K562 (cell line): Measurements from ENCODE around the gene LHX3. TPM values are rescaled to one million over a fixed set of nuclear protein-coding genes. Genes with fewer than 3 reads are reported as not detected.

Experiments
- ATAC-seq: fragments of 200-7000 bp; cut with Tn5 transposase; 3 replicates; pipeline ENCODE4 v1.9.1; 2020; ENCODE audit warnings: moderate library complexity
- BruUV-seq: library from RNA; stranded (reverse); fragments of 400-500 nt; replicated peaks from 2 replicates; lab custom pipeline; 2021; lab: Mats Ljungman, UMichigan
- CTCF ChIA-PET: fragments of 300-600 bp; formaldehyde crosslinking; extraction: SDS; loops from one replicate; lab custom pipeline; 2021; ENCODE audit warnings: low intra/inter-chr PET ratio; lab: Yijun Ruan, JAX
- POLR2A ChIA-PET: fragments of 300-600, 350-650 bp; sonication (Branson Sonifier 250); formaldehyde crosslinking; extraction: SDS; loops from one replicate; lab custom pipeline; 2021; ENCODE audit warnings: antibody characterized with exemption, inconsistent platforms; lab: Yijun Ruan, JAX
- DNase-seq, 4 experiments: peaks; one replicate each; pipeline versions ENCODE4 v3.0.0 to v3.0.0-alpha.2; 2011 to 2018; ENCODE audit warnings: low spot score in 3 of 4, mixed read lengths in 3 of 4; ENCODE audit errors: extremely low read depth in 1 of 4
- FAIRE-seq: peaks from 2 replicates; lab custom pipeline; 2011; peaks lifted over from hg19 to GRCh38; lab: Jason Lieb, UNC
- H2AFZ ChIP-seq: 2 replicates; pipeline ENCODE4 v1.6.0; 2011; ENCODE audit warnings: low read depth, low read length, control low read depth, inconsistent platforms
- H3K27ac ChIP-seq: fragments of 200-600 bp; 3 replicates; pipeline ENCODE4 v1.8.0; 2011; ENCODE audit warnings: low read depth, mild to moderate bottlenecking, control low read depth, inconsistent platforms, low read length, moderate library complexity, mixed read lengths; ENCODE audit errors: extremely low read depth
- H3K27me3 ChIP-seq, 2 experiments: fragments of 300-600 bp in 1 of 2; 2 replicates in 1 of 2; 3 replicates in 1 of 2; pipeline versions ENCODE4 v1.6.0 to v1.8.0; 2011; ENCODE audit warnings: inconsistent platforms in 2 of 2, low read length in 2 of 2, mild to moderate bottlenecking in 1 of 2, mixed read lengths in 1 of 2, moderate library complexity in 1 of 2; ENCODE audit not compliant: control insufficient read depth in 2 of 2, insufficient read depth in 2 of 2
- H3K36me3 ChIP-seq: fragments of 300-600 bp; 3 replicates; pipeline ENCODE4 v1.8.0; 2011; ENCODE audit warnings: mild to moderate bottlenecking, low read length, inconsistent platforms; ENCODE audit not compliant: control insufficient read depth, insufficient read depth
- H3K4me1 ChIP-seq, 2 experiments: fragments of 200-600 bp in 1 of 2; replicated peaks in 1 of 2; 2 replicates in 1 of 2; 3 replicates in 1 of 2; pipeline versions ENCODE4 v1.5.1 to v1.8.0; 2011; ENCODE audit warnings: inconsistent platforms in 2 of 2, low read length in 2 of 2, mild to moderate bottlenecking in 1 of 2, mixed read lengths in 1 of 2, moderate library complexity in 1 of 2; ENCODE audit not compliant: control insufficient read depth in 2 of 2, insufficient read depth in 2 of 2
- H3K4me2 ChIP-seq: 2 replicates; pipeline ENCODE4 v1.6.1; 2011; ENCODE audit warnings: low read length, control low read depth, inconsistent platforms, mixed read lengths; ENCODE audit not compliant: insufficient read depth
- H3K4me3 ChIP-seq: fragments of 200-600 bp; sonication (generic), shearing (Covaris generic); 2 replicates; pipeline ENCODE4 v1.5.1; 2016; ENCODE audit warnings: control low read depth, inconsistent platforms
- H3K79me2 ChIP-seq: fragments of 200-600 bp; 3 replicates; pipeline ENCODE4 v1.8.0; 2011; ENCODE audit warnings: low read length, inconsistent platforms; ENCODE audit not compliant: control insufficient read depth, insufficient read depth
- H3K9ac ChIP-seq, 2 experiments: 2 replicates each; pipeline versions ENCODE4 v1.6.0 to v1.6.1; 2011; ENCODE audit warnings: low read depth in 2 of 2, low read length in 2 of 2, control low read depth in 1 of 2, inconsistent platforms in 1 of 2, mild to moderate bottlenecking in 1 of 2, mixed read lengths in 1 of 2; ENCODE audit not compliant: insufficient read depth in 1 of 2
- H3K9me1 ChIP-seq: one replicate; pipeline ENCODE4 v1.6.0; 2011; ENCODE audit warnings: inconsistent platforms, mild to moderate bottlenecking, low read length, moderate library complexity; ENCODE audit not compliant: control insufficient read depth, insufficient read depth
- H3K9me3 ChIP-seq: replicated peaks from 2 replicates; pipeline ENCODE4 v1.5.1; 2011; ENCODE audit warnings: low read depth, low read length, inconsistent platforms; ENCODE audit not compliant: control insufficient read depth, insufficient read depth
- H4K20me1 ChIP-seq: replicated peaks from 2 replicates; pipeline ENCODE4 v1.6.1; 2011; ENCODE audit warnings: low read length, inconsistent platforms, mixed read lengths; ENCODE audit not compliant: control insufficient read depth, insufficient read depth
- BRF1 ChIP-seq: IDR thresholded peaks from 3 replicates; pipeline ENCODE4 v1.6.1; 2011; ENCODE audit warnings: borderline replicate concordance, mild to moderate bottlenecking; ENCODE audit not compliant: insufficient read length; ENCODE audit errors: extremely low read depth
- CREM ChIP-seq: IDR thresholded peaks from 2 replicates; pipeline ENCODE4 v1.6.1; 2014; ENCODE audit warnings: antibody characterized with exemption, low read depth
- HEY1 ChIP-seq: fragments of 250-450 bp; sonication (Bioruptor Pico); IDR thresholded peaks from 2 replicates; pipeline ENCODE4 v1.5.0; 2020; ENCODE audit warnings: mild to moderate bottlenecking, moderate library complexity, borderline replicate concordance
- KDM1A ChIP-seq, 2 experiments: fragments of 450-650 bp; IDR thresholded peaks; 2 replicates each; pipeline ENCODE4 v1.6.1; 2016; ENCODE audit warnings: mild to moderate bottlenecking in 2 of 2
- MCM2 ChIP-seq: fragments of 450-650 bp; IDR thresholded peaks from 2 replicates; pipeline ENCODE4 v1.6.1; 2017; ENCODE audit warnings: low read depth, mild to moderate bottlenecking
- NFIX ChIP-seq: fragments of 250-450 bp; sonication (Bioruptor Pico); IDR thresholded peaks from 2 replicates; pipeline ENCODE4 v1.4.0; 2020; ENCODE audit warnings: low read depth, mild to moderate bottlenecking, moderate library complexity
- PRMT5 ChIP-seq: sonication (generic); formaldehyde crosslinking; IDR thresholded peaks from 2 replicates; pipeline ENCODE4 v1.5.0; 2020; ENCODE audit warnings: missing genetic modification reagents
- PTRF ChIP-seq: fragments of 450-650 bp; IDR thresholded peaks from 2 replicates; pipeline ENCODE4 v1.6.1; 2016; ENCODE audit warnings: mild to moderate bottlenecking, missing genetic modification characterization, missing compliant biosample characterization
- SAFB2 ChIP-seq: fragments of 200-400 bp; formaldehyde crosslinking; IDR thresholded peaks from 2 replicates; pipeline ENCODE4 v1.6.1; 2018; ENCODE audit warnings: borderline replicate concordance, low read length, low read depth, moderate library complexity; ENCODE audit not compliant: severe bottlenecking
- ZNF165 ChIP-seq: fragments of 250-450 bp; sonication (Bioruptor Pico); IDR thresholded peaks from 2 replicates; pipeline ENCODE4 v1.4.0; 2020; ENCODE audit warnings: borderline replicate concordance
- ZNF24 ChIP-seq: fragments of 450-650 bp; IDR thresholded peaks from 2 replicates; pipeline ENCODE4 v1.6.1; 2016
- ZNF431 ChIP-seq: sonication (generic); formaldehyde crosslinking; IDR thresholded peaks from 2 replicates; pipeline ENCODE4 v1.8.0; 2022; ENCODE audit warnings: mild to moderate bottlenecking, missing genetic modification reagents
- ZNF77 ChIP-seq: fragments of 250-450 bp; sonication (Bioruptor Pico); IDR thresholded peaks from 2 replicates; pipeline ENCODE4 v1.5.0; 2020
- ZNF785 ChIP-seq: fragments of 250-450 bp; sonication (Bioruptor Pico); IDR thresholded peaks from 2 replicates; pipeline ENCODE4 v1.4.0; 2020; ENCODE audit warnings: mild to moderate bottlenecking
- WGBS: fragments of 100-300 bp; shearing (Covaris generic); methylation state at CpG from one replicate; pipeline ENCODE4 v1.1.6; 2016; ENCODE audit warnings: low coverage, mixed read lengths; ENCODE audit not compliant: insufficient coverage; ENCODE audit errors: missing lambda C conversion rate; 5-methylcytosine and 5-hydroxymethylcytosine counted together
- in situ Hi-C: fragments of 300-500 bp; cut with MboI; formaldehyde crosslinking; loops from 4 replicates; pipeline ENCODE4 v1.15.0; 2018; ENCODE audit warnings: inconsistent platforms, mixed read lengths
- intact Hi-C: fragments of 100-400 bp; cut with micrococcal nuclease; formaldehyde crosslinking; loops from 2 replicates; pipeline ENCODE4 v1.14.2; 2022
- polyA plus RNA-seq, 8 experiments: library from polyadenylated mRNA; depleted of rRNA in 4 of 8; stranded (reverse) in 5 of 8; unstranded in 3 of 8; fragments of >200 nt; fragmentation: Nextera tagmentation in 2 of 8; fragmentation: Illumina TruSeq in 1 of 8; extraction: Ambion mirVana in 2 of 8; extraction: Trizol in 1 of 8; gene quantifications; 2 replicates each; pipeline versions ENCODE4 v1.2.1 to v1.2.3, GENCODE V29; 2011 to 2014; ENCODE audit warnings: inconsistent platforms in 1 of 8, missing spikeins in 1 of 8
- total RNA-seq, 7 experiments: library from RNA; depleted of rRNA in 6 of 7; stranded (reverse); fragments of >200 nt in 6 of 7; fragmentation: Illumina TruSeq in 2 of 7; extraction: Trizol in 2 of 7; gene quantifications; 2 replicates each; pipeline versions ENCODE4 v1.2.1 to v1.2.3, GENCODE V29; 2011 to 2021; ENCODE audit warnings: low replicate concordance in 1 of 7
- TF ChIP-seq, protein P1 (sequence below): fragments of 450-650 bp; IDR thresholded peaks from 2 replicates; pipeline ENCODE4 v1.6.1; 2017; ENCODE audit warnings: antibody characterized with exemption, mild to moderate bottlenecking
- TF ChIP-seq, protein P2 (sequence below): fragments of 450-650 bp; formaldehyde crosslinking; IDR thresholded peaks from 2 replicates; pipeline ENCODE4 v1.4.0; 2022; ENCODE audit warnings: mild to moderate bottlenecking, moderate library complexity

LHX3 gene
- total and polyA plus RNA-seq, 9 of the 15 experiments (the other 6 are each of a cell fraction or from before 2014, with no cell fraction given): 0.09 TPM; not detected in 8

DNA sequence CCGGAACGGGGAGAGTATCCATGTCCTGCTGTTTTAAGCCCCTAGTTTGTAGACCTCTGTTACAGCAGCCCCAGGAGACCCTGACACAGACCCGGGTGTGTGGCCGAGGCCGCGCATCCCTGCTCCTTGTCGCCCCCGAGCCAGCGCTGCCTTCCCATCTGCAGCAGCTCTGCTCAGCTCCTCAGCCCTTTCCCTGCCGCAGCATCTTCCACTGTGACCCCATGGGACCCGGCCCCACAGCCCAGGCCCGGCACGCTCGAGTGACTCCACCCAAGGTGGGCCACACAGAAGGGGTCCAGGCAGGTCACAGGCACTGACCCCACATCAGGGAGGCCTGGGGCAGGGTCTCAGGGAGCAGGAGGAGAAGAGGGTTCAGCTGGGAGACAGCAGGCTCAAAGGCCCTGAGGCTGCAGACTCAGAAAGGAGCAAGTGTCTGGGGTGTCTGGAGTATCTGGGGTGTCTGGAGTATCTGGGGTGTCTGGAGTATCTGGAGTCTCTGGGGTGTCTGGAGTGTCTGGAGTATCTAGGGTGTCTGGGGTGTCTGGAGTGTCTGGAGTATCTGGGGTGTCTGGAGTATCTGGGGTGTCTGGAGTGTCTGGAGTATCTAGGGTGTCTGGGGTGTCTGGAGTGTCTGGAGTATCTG, 31.2 kb downstream of the LHX3 start:
- Histone ChIP-seq H3K9me3 (no peaks in the 10 kb centered on the region), H2AFZ (no peak overlapping the region), H3K4me3 (no peak overlapping the region), H3K79me2 (no peaks in the 10 kb centered on the region), H3K9me1 (no peaks in the 10 kb centered on the region), H3K27me3 (peaks cover 23 to 58% of the 10 kb centered on the region in 2 experiments), H3K9ac (no peak overlapping the region), H3K36me3 (no peaks in the 10 kb centered on the region), H3K27ac (no peak overlapping the region), H4K20me1 (peaks cover 5% of the 10 kb centered on the region; the same call in 1 of the 2 replicates), H3K4me2 (no peak overlapping the region), H3K4me1 (peaks cover 0 to 38% of the 10 kb centered on the region in 2 experiments; a peak in 2 of 5 replicates)
- 20% methylated on average over 12 of the region's 14 CpGs for whole genome bisulfite sequencing
- intact Hi-C loops: no loop called here
- BruUV-seq: no TSS peak
- ChIA-PET POLR2A (no interaction called here), CTCF (no interaction called here)
- ATAC-seq (no peak), FAIRE-seq (no peak), DNase-seq (no peak)
- in situ Hi-C loops: loop anchor here (5.0 kb wide), 1 partner anchor 94 kb away; no protein-coding TSS in a partner anchor
- TF ChIP-seq HEY1 (no peak), CREM (no peak), ZNF165 (CRISPR knock-in tag) (no peak), ZNF785 (no peak), NFIX (no peak), KDM1A (IDR thresholded peaks at IDR 0.05) (no peak), MCM2 (no peak), SAFB2 (no peak), PRMT5 (CRISPR knock-in tag) (no peak), PTRF (tag) (no peak), ZNF77 (no peak), BRF1 (no peak), ZNF24 (no peak), ZNF431 (CRISPR knock-in tag) (no peak)
- TF ChIP-seq, protein P1, sequence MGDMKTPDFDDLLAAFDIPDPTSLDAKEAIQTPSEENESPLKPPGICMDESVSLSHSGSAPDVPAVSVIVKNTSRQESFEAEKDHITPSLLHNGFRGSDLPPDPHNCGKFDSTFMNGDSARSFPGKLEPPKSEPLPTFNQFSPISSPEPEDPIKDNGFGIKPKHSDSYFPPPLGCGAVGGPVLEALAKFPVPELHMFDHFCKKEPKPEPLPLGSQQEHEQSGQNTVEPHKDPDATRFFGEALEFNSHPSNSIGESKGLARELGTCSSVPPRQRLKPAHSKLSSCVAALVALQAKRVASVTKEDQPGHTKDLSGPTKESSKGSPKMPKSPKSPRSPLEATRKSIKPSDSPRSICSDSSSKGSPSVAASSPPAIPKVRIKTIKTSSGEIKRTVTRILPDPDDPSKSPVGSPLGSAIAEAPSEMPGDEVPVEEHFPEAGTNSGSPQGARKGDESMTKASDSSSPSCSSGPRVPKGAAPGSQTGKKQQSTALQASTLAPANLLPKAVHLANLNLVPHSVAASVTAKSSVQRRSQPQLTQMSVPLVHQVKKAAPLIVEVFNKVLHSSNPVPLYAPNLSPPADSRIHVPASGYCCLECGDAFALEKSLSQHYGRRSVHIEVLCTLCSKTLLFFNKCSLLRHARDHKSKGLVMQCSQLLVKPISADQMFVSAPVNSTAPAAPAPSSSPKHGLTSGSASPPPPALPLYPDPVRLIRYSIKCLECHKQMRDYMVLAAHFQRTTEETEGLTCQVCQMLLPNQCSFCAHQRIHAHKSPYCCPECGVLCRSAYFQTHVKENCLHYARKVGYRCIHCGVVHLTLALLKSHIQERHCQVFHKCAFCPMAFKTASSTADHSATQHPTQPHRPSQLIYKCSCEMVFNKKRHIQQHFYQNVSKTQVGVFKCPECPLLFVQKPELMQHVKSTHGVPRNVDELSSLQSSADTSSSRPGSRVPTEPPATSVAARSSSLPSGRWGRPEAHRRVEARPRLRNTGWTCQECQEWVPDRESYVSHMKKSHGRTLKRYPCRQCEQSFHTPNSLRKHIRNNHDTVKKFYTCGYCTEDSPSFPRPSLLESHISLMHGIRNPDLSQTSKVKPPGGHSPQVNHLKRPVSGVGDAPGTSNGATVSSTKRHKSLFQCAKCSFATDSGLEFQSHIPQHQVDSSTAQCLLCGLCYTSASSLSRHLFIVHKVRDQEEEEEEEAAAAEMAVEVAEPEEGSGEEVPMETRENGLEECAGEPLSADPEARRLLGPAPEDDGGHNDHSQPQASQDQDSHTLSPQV: no peak
- TF ChIP-seq, protein P2, sequence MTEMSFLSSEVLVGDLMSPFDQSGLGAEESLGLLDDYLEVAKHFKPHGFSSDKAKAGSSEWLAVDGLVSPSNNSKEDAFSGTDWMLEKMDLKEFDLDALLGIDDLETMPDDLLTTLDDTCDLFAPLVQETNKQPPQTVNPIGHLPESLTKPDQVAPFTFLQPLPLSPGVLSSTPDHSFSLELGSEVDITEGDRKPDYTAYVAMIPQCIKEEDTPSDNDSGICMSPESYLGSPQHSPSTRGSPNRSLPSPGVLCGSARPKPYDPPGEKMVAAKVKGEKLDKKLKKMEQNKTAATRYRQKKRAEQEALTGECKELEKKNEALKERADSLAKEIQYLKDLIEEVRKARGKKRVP (CRISPR knock-in tag): no peak
